IMR-90 (cell line): ENCODE measurements around the gene ZNF362. TPM values are rescaled to one million over a fixed set of nuclear protein-coding genes. Genes with fewer than 3 reads are reported as not detected.

Experiments
- ATAC-seq: fragments of 200-7000 bp; cut with Tn5 transposase; 2 replicates; pipeline ENCODE4 v1.9.1; 2020; ENCODE audit warnings: low read depth, mild to moderate bottlenecking, moderate library complexity
- BruUV-seq: library from RNA; stranded (reverse); fragments of 400-500 nt; replicated peaks from 2 replicates; lab custom pipeline; 2021; lab: Mats Ljungman, UMichigan
- CTCF ChIA-PET: fragments of 300-600 bp; formaldehyde crosslinking; extraction: SDS; loops from one replicate; lab custom pipeline; 2021; ENCODE audit warnings: antibody characterized with exemption; lab: Yijun Ruan, JAX
- POLR2A ChIA-PET: fragments of 300-600 bp; sonication (Branson Sonifier 250); formaldehyde crosslinking; loops from one replicate; lab custom pipeline; 2022; ENCODE audit warnings: antibody characterized with exemption; ENCODE audit not compliant: unreplicated experiment; lab: Charles Lee
- DNase-seq: peaks from one replicate; pipeline ENCODE4 v3.0.0; 2013
- H2AFZ ChIP-seq: replicated peaks from 2 replicates; pipeline ENCODE3; 2013; ENCODE audit warnings: low read length, mild to moderate bottlenecking; ENCODE audit not compliant: poor library complexity
- H2AK5ac ChIP-seq: 2 replicates; pipeline ENCODE4 v1.6.1; 2013; ENCODE audit warnings: low read depth, low read length, inconsistent platforms
- H2AK9ac ChIP-seq: replicated peaks from 2 replicates; pipeline ENCODE3; 2013; ENCODE audit warnings: mild to moderate bottlenecking, low read depth, low read length, moderate library complexity; ENCODE audit not compliant: poor library complexity
- H2BK120ac ChIP-seq: 2 replicates; pipeline ENCODE4 v1.6.1; 2013; ENCODE audit warnings: low read depth, low read length, inconsistent platforms
- H2BK15ac ChIP-seq: 3 replicates; pipeline ENCODE4 v1.6.1; 2013; ENCODE audit warnings: low read depth, low read length, inconsistent platforms
- H2BK20ac ChIP-seq: 2 replicates; pipeline ENCODE4 v1.6.1; 2013; ENCODE audit warnings: low read depth, mild to moderate bottlenecking, inconsistent platforms, low read length, moderate library complexity
- H2BK5ac ChIP-seq: 2 replicates; pipeline ENCODE4 v1.6.1; 2013; ENCODE audit warnings: mild to moderate bottlenecking, low read depth, low read length, inconsistent platforms; ENCODE audit not compliant: poor library complexity, severe bottlenecking
- H3K14ac ChIP-seq: replicated peaks from 2 replicates; pipeline ENCODE4 v1.6.1; 2013; ENCODE audit warnings: low read depth, low read length, inconsistent platforms
- H3K18ac ChIP-seq: 2 replicates; pipeline ENCODE4 v1.6.1; 2013; ENCODE audit warnings: low read depth, low read length, control low read depth
- H3K23ac ChIP-seq: 2 replicates; pipeline ENCODE4 v1.6.1; 2013; ENCODE audit warnings: low read depth, low read length, inconsistent platforms
- H3K27ac ChIP-seq: 2 replicates; pipeline ENCODE4 v1.5.1; 2013; ENCODE audit warnings: mild to moderate bottlenecking, control low read depth, low read length; ENCODE audit not compliant: insufficient read depth
- H3K27me3 ChIP-seq: 2 replicates; pipeline ENCODE4 v1.6.1; 2013; ENCODE audit warnings: low read length; ENCODE audit not compliant: control insufficient read depth, insufficient read depth
- H3K36me3 ChIP-seq: 2 replicates; pipeline ENCODE4 v1.6.1; 2013; ENCODE audit warnings: low read length, mixed read lengths; ENCODE audit not compliant: control insufficient read depth, insufficient read depth
- H3K4ac ChIP-seq: 2 replicates; pipeline ENCODE4 v1.6.1; 2013; ENCODE audit warnings: low read depth, low read length, inconsistent platforms
- H3K4me1 ChIP-seq: 2 replicates; pipeline ENCODE4 v1.6.1; 2013; ENCODE audit warnings: low read length, mixed read lengths; ENCODE audit not compliant: control insufficient read depth, insufficient read depth
- H3K4me2 ChIP-seq: 2 replicates; pipeline ENCODE4 v1.6.1; 2013; ENCODE audit warnings: low read depth, mild to moderate bottlenecking, control low read depth, low read length, moderate library complexity
- H3K4me3 ChIP-seq: 2 replicates; pipeline ENCODE4 v1.5.1; 2013; ENCODE audit warnings: low read depth, mild to moderate bottlenecking, control low read depth, low read length, moderate library complexity; ENCODE audit not compliant: insufficient read depth
- H3K56ac ChIP-seq: 2 replicates; pipeline ENCODE4 v1.6.1; 2013; ENCODE audit warnings: low read length, inconsistent platforms; ENCODE audit not compliant: insufficient read depth; ENCODE audit errors: extremely low read depth
- H3K79me1 ChIP-seq, 2 experiments: 2 replicates each; pipeline ENCODE4 v1.6.1; 2013; ENCODE audit warnings: low read length in 2 of 2, inconsistent platforms in 1 of 2, low read depth in 1 of 2
- H3K9ac ChIP-seq: 2 replicates; pipeline ENCODE4 v1.6.1; 2013; ENCODE audit warnings: low read depth, low read length, control low read depth
- H3K9me1 ChIP-seq: 2 replicates; pipeline ENCODE4 v1.6.1; 2013; ENCODE audit warnings: low read length, inconsistent platforms; ENCODE audit not compliant: insufficient read depth
- H3K9me3 ChIP-seq: 2 replicates; pipeline ENCODE4 v1.6.1; 2013; ENCODE audit warnings: low read length; ENCODE audit not compliant: control insufficient read depth, insufficient read depth
- H4K20me1 ChIP-seq: 2 replicates; pipeline ENCODE4 v1.6.1; 2013; ENCODE audit warnings: low read length, inconsistent platforms; ENCODE audit not compliant: insufficient read depth
- H4K5ac ChIP-seq: 2 replicates; pipeline ENCODE4 v1.6.1; 2013; ENCODE audit warnings: mild to moderate bottlenecking, low read depth, low read length, control low read depth
- H4K8ac ChIP-seq, 2 experiments: 2 replicates each; pipeline ENCODE4 v1.6.1; 2013; ENCODE audit warnings: low read depth in 2 of 2, low read length in 2 of 2, control low read depth in 1 of 2, inconsistent platforms in 1 of 2
- H4K91ac ChIP-seq: 2 replicates; pipeline ENCODE4 v1.6.1; 2013; ENCODE audit warnings: low read depth, low read length, inconsistent platforms; ENCODE audit not compliant: insufficient read depth
- BHLHE40 ChIP-seq: fragments of 150-350 bp; IDR thresholded peaks from 2 replicates; pipeline ENCODE4 v1.6.1; 2016; ENCODE audit warnings: mild to moderate bottlenecking, low read depth, low read length
- CEBPB ChIP-seq: IDR thresholded peaks from 2 replicates; pipeline ENCODE4 v1.6.1; 2012; ENCODE audit warnings: low read depth, low read length, improper control_type of control experiment
- FOS ChIP-seq: fragments of 150-350 bp; IDR thresholded peaks from 2 replicates; pipeline ENCODE4 v1.6.1; 2016; ENCODE audit warnings: low read depth, low read length
- MAFK ChIP-seq: IDR thresholded peaks from 2 replicates; pipeline ENCODE4 v1.6.1; 2012; ENCODE audit warnings: low read depth, low read length, improper control_type of control experiment
- MAZ ChIP-seq: IDR thresholded peaks from 2 replicates; pipeline ENCODE4 v1.6.1; 2012; ENCODE audit warnings: low read depth, mild to moderate bottlenecking, low read length, improper control_type of control experiment, moderate library complexity, borderline replicate concordance
- MXI1 ChIP-seq: IDR thresholded peaks from 2 replicates; pipeline ENCODE4 v1.6.1; 2012; ENCODE audit warnings: low read depth, mild to moderate bottlenecking, low read length, moderate library complexity, borderline replicate concordance
- POLR2A ChIP-seq: IDR thresholded peaks from 2 replicates; pipeline ENCODE4 v1.6.1; 2012; ENCODE audit warnings: mild to moderate bottlenecking, low read depth, low read length
- RAD21 ChIP-seq: IDR thresholded peaks from 2 replicates; pipeline ENCODE4 v1.6.1; 2012; ENCODE audit warnings: low read length, improper control_type of control experiment
- SMC3 ChIP-seq: fragments of 150-350 bp; IDR thresholded peaks from 2 replicates; pipeline ENCODE4 v1.6.1; 2016; ENCODE audit warnings: low read depth, mild to moderate bottlenecking, antibody characterized with exemption, low read length, moderate library complexity
- WGBS, 2 experiments: methylation state at CpG; one replicate each; pipeline versions ENCODE4 v1.1.5 to v1.1.7; 2013; ENCODE audit warnings: missing lambda C conversion rate in 2 of 2; ENCODE audit not compliant: insufficient read length in 1 of 2; ENCODE audit errors: extremely low coverage in 2 of 2; 5-methylcytosine and 5-hydroxymethylcytosine counted together
- dilution Hi-C: fragments of 300-500 bp; cut with HindIII; formaldehyde crosslinking; loops from one replicate; pipeline ENCODE4 v1.14.3; 2018; ENCODE audit warnings: low sequenced_read_pairs; ENCODE audit not compliant: unreplicated experiment
- in situ Hi-C: fragments of 300-500 bp; cut with MboI; formaldehyde crosslinking; loops from 3 replicates; pipeline ENCODE4 v1.14.3; 2019; ENCODE audit warnings: low sequenced_read_pairs, inconsistent platforms, mixed read lengths
- intact Hi-C: fragments of 100-400 bp; cut with micrococcal nuclease; formaldehyde crosslinking; loops from 2 replicates; pipeline ENCODE4 v1.10.0; 2022
- polyA plus RNA-seq, 3 experiments: library from polyadenylated mRNA; depleted of rRNA; stranded (reverse); fragments of >200 nt; gene quantifications; 2 replicates each; pipeline ENCODE4 v1.2.3, GENCODE V29; 2012; ENCODE audit warnings: low replicate concordance in 1 of 3
- total RNA-seq: library from RNA; depleted of rRNA; stranded (reverse); fragments of >200 nt; gene quantifications from 2 replicates; pipeline ENCODE4 v1.2.3, GENCODE V29; 2012
- TF ChIP-seq, protein P1 (sequence below): conservative IDR thresholded peaks from 2 replicates; pipeline ENCODE4 v1.5.1; 2012; ENCODE audit warnings: mild to moderate bottlenecking, low read depth, low read length, improper control_type of control experiment
- TF ChIP-seq, protein P2 (sequence below): fragments of 150-350 bp; IDR thresholded peaks from 2 replicates; pipeline ENCODE4 v1.6.1; 2016; ENCODE audit warnings: low read depth, mild to moderate bottlenecking, low read length, moderate library complexity, borderline replicate concordance

ZNF362 gene
- total and polyA plus RNA-seq, 2 of the 4 experiments (the other 2 are of a cell fraction), result 5.7 to 12.9 TPM

DNA sequence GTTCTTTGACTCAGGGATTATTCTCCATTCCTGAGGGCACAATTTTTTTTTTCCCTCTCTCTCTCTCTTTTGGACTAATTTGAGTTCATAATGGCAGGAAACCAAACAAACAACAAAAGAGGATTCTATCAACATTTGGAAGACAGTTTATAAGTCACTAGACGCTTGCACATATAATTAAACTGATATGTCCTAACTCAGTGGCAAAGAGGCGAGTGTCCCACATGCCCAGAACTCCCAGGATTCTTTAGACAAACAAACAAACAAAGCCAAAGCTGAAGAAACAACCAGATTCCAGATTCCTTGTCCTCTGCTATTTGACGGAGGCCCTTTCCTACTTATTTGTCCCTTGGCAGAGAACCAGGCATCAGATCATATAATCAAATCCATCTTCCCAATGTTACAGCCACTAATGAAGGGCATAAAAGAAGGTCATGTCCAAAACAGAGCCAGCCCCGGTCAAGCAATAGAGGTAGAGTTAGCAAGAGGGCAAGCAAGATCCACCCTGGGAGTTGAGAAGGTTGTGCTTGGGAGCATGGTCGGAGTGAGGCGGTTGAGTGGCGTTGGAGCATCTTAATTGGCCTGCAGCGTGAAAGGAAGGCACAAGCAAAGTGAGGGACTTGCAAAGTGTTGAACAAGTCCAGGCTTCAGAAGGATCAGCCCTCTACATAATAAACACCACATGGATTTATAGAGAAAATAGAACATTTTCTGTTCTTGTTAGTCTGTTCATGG lies 30.3 kb downstream of the ZNF362 start (continued):
- TF ChIP-seq, protein P1, sequence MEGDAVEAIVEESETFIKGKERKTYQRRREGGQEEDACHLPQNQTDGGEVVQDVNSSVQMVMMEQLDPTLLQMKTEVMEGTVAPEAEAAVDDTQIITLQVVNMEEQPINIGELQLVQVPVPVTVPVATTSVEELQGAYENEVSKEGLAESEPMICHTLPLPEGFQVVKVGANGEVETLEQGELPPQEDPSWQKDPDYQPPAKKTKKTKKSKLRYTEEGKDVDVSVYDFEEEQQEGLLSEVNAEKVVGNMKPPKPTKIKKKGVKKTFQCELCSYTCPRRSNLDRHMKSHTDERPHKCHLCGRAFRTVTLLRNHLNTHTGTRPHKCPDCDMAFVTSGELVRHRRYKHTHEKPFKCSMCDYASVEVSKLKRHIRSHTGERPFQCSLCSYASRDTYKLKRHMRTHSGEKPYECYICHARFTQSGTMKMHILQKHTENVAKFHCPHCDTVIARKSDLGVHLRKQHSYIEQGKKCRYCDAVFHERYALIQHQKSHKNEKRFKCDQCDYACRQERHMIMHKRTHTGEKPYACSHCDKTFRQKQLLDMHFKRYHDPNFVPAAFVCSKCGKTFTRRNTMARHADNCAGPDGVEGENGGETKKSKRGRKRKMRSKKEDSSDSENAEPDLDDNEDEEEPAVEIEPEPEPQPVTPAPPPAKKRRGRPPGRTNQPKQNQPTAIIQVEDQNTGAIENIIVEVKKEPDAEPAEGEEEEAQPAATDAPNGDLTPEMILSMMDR, result no peak

DNA sequence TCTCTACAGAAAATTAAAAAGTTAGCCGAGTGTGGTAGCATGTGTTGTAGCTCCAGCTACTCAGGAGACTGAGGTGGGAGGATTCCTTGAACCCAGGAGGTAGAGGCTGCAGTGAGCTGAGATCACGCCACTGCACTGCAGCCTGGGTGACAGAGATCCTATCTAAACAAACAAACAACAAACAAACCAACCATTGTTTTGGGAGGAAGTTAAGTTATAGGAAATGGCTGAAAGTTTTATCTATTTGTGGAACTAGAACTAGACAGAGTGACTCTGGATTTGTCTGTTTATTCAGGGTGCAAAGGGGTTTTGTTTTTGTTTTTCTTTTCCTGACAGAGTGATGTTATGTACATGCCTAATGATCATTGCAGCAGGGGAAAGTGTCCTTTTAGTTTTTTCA lies 31.0 kb downstream of the ZNF362 start:
- Histone ChIP-seq H3K14ac (no peak overlapping the region), H3K4me2 (no peak overlapping the region), H2AK5ac (no peak overlapping the region), H2BK120ac (no peak overlapping the region), H2AK9ac (no peak overlapping the region), H3K4ac (no peak overlapping the region), H3K9me3 (no peaks in the 10 kb centered on the region), H3K9me1 (peaks cover 4% of the 10 kb centered on the region; the same call in 1 of the 2 replicates), H3K36me3 (peaks cover 28% of the 10 kb centered on the region), H3K79me1 (peaks cover 0 to 6% of the 10 kb centered on the region in 2 experiments; a peak in 2 of 4 replicates), H3K56ac (no peak overlapping the region), H3K9ac (no peak overlapping the region), H4K8ac (no peak overlapping the region), H3K27me3 (no peaks in the 10 kb centered on the region), H3K27ac (no peak overlapping the region), H3K18ac (no peak overlapping the region), H2BK20ac (no peak overlapping the region), H3K4me1 (no peaks in the 10 kb centered on the region), H3K4me3 (no peak overlapping the region), H2BK15ac (no peak overlapping the region), H2BK5ac (no peak overlapping the region), H2AFZ (no peak overlapping the region), H4K20me1 (no peaks in the 10 kb centered on the region), H4K5ac (no peak overlapping the region), H3K23ac (no peak overlapping the region), H4K91ac (no peak overlapping the region)
- ATAC-seq (no peak), DNase-seq (no peak)
- in situ Hi-C loops, result no loop called here
- dilution Hi-C loops, result no loop called here
- intact Hi-C loops, result loop anchor here (10.0 kb wide), 1 partner anchor 183 kb away; no protein-coding TSS in a partner anchor
- no TSS peak for BruUV-seq
- WGBS, 2 experiments, result no CpG with 5 or more reads among the region's 2 CpGs
- POLR2A ChIA-PET, result no interaction called here
- CTCF ChIA-PET, result no interaction called here
- TF ChIP-seq FOS, result no peak
- TF ChIP-seq MXI1, result no peak
- TF ChIP-seq, protein P1, result no peak
- no peak for TF ChIP-seq MAZ
- no peak for TF ChIP-seq CEBPB
- TF ChIP-seq, protein P2, sequence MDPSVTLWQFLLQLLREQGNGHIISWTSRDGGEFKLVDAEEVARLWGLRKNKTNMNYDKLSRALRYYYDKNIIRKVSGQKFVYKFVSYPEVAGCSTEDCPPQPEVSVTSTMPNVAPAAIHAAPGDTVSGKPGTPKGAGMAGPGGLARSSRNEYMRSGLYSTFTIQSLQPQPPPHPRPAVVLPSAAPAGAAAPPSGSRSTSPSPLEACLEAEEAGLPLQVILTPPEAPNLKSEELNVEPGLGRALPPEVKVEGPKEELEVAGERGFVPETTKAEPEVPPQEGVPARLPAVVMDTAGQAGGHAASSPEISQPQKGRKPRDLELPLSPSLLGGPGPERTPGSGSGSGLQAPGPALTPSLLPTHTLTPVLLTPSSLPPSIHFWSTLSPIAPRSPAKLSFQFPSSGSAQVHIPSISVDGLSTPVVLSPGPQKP, result no peak
- no peak for TF ChIP-seq BHLHE40
- TF ChIP-seq SMC3, result no peak
- no peak for TF ChIP-seq MAFK
- TF ChIP-seq POLR2A, result no peak
- no peak for TF ChIP-seq RAD21
